Measurements from ENCODE around the gene ROR2. TPM values are rescaled to one million over a fixed set of nuclear protein-coding genes. Genes with fewer than 3 reads are reported as not detected.

The ROR2 gene
- total RNA-seq, 2 donors from 2014 or later = 37.2 to 43.9 TPM

- Histone ChIP-seq H3K9me3 (no peaks in the 10 kb centered on the region), H3K36me3 (no peaks in the 10 kb centered on the region), H3K27me3 (replicated peaks; ENCODE audit: insufficient read depth) (no peaks in the 10 kb centered on the region), H3K4me1 (replicated peaks) (peaks cover 7% of the 10 kb centered on the region), H3K4me3 (no peak overlapping the region), H3K27ac (no peak overlapping the region)
- TF ChIP-seq POLR2AphosphoS5 (IDR thresholded peaks at IDR 0.05) (no peak), POLR2A (IDR thresholded peaks at IDR 0.05) (no peak)
- TF ChIP-seq, protein P1, sequence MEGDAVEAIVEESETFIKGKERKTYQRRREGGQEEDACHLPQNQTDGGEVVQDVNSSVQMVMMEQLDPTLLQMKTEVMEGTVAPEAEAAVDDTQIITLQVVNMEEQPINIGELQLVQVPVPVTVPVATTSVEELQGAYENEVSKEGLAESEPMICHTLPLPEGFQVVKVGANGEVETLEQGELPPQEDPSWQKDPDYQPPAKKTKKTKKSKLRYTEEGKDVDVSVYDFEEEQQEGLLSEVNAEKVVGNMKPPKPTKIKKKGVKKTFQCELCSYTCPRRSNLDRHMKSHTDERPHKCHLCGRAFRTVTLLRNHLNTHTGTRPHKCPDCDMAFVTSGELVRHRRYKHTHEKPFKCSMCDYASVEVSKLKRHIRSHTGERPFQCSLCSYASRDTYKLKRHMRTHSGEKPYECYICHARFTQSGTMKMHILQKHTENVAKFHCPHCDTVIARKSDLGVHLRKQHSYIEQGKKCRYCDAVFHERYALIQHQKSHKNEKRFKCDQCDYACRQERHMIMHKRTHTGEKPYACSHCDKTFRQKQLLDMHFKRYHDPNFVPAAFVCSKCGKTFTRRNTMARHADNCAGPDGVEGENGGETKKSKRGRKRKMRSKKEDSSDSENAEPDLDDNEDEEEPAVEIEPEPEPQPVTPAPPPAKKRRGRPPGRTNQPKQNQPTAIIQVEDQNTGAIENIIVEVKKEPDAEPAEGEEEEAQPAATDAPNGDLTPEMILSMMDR (IDR thresholded peaks at IDR 0.05) = no peak
- DNase-seq (ENCODE audit: low spot score) = no peak
- intact Hi-C loops (cut with DNase I) = loop anchor here (10.0 kb wide), 1 partner anchor 747 kb away; no protein-coding TSS in a partner anchor
- WGBS = 83% methylated on average over 5 of the region's 5 CpGs
These were observed 7.8 kb downstream of the ROR2 start for GRCh38 chr9:91942201-91942600.

DNA sequence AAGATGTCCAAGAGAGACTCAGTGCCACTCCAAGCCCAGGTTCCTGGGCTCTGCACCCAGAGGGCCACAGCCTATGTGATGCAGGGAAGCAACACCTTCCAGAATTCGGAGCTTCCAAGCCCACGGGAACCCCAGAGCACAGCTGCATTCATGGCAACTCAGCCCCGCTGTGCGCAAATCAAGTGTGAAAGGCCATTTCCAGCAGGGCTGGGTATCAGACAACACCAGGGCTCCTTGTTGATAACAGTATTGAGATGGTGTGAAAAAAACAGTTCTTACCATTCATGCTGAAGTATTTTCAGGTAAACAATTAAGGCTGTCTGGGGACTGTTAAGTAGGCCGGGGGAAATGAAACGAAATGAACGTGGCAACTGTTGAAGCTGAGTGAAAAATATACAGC lies 10.1 kb downstream of the ROR2 start:
- no peak for TF ChIP-seq POLR2A (IDR thresholded peaks at IDR 0.05)
- TF ChIP-seq POLR2AphosphoS5 (IDR thresholded peaks at IDR 0.05) = no peak
- TF ChIP-seq, protein P1 (IDR thresholded peaks at IDR 0.05) = no peak
- WGBS = 70% methylated on average over 7 of the region's 7 CpGs
- Histone ChIP-seq H3K4me1 (replicated peaks) (peaks cover 6% of the 10 kb centered on the region), H3K9me3 (no peaks in the 10 kb centered on the region), H3K36me3 (no peaks in the 10 kb centered on the region), H3K4me3 (no peak overlapping the region), H3K27ac (no peak overlapping the region), H3K27me3 (replicated peaks; ENCODE audit: insufficient read depth) (no peaks in the 10 kb centered on the region)
- intact Hi-C loops (cut with DNase I) = loop anchor here (10.0 kb wide), 1 partner anchor 745 kb away; no protein-coding TSS in a partner anchor
- no peak for DNase-seq (ENCODE audit: low spot score)

- TF ChIP-seq, protein P1 (IDR thresholded peaks at IDR 0.05) = no peak
- TF ChIP-seq POLR2AphosphoS5 (IDR thresholded peaks at IDR 0.05) = no peak
- no peak for TF ChIP-seq POLR2A (IDR thresholded peaks at IDR 0.05)
- Histone ChIP-seq H3K36me3 (no peaks in the 10 kb centered on the region), H3K27ac (no peak overlapping the region), H3K27me3 (replicated peaks; ENCODE audit: insufficient read depth) (no peaks in the 10 kb centered on the region), H3K4me1 (replicated peaks) (peaks cover 5% of the 10 kb centered on the region), H3K9me3 (no peaks in the 10 kb centered on the region), H3K4me3 (no peak overlapping the region)
- DNase-seq (ENCODE audit: low spot score) = no peak
- intact Hi-C loops (cut with DNase I) = no loop called here
- 88% methylated on average over 5 of the region's 5 CpGs for WGBS
These were observed 12.3 kb downstream of the ROR2 start for GRCh38 chr9:91937727-91938126.

DNA sequence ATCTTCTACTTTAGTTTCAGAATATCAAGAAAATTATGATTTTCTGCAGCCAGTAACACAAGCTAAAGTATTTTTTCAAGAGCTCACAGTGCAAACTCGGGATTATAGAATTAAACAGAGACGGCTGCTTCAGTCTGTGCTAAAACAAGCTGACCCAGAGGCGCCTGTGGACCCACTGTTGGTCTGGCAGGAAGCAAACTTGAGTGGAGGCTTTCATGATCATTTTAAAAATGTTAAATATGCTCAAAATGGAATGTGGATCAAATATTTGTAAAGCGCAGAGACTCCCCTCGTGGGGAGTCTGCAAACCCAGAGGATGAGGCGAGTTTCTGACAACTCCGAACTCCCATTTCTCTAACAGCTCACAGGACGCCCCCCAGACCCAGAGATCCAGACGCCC lies 13.0 kb downstream of the ROR2 start:
- 81% methylated on average over 9 of the region's 9 CpGs for WGBS
- no peak overlapping the region for H3K4me3 ChIP-seq
- H3K27ac ChIP-seq = no peak overlapping the region
- DNase-seq (ENCODE audit: low spot score) = no peak
- peaks cover 5% of the 10 kb centered on the region for H3K4me1 ChIP-seq (replicated peaks)
- H3K9me3 ChIP-seq = no peaks in the 10 kb centered on the region
- H3K36me3 ChIP-seq = no peaks in the 10 kb centered on the region
- no peaks in the 10 kb centered on the region for H3K27me3 ChIP-seq (replicated peaks; ENCODE audit: insufficient read depth)
- intact Hi-C loops (cut with DNase I) = no loop called here
- TF ChIP-seq POLR2AphosphoS5 (IDR thresholded peaks at IDR 0.05) = no peak
- TF ChIP-seq POLR2A (IDR thresholded peaks at IDR 0.05) = no peak
- TF ChIP-seq, protein P1 (IDR thresholded peaks at IDR 0.05) = no peak

GRCh38 chr9:91935805-91936514 lies 14.1 kb downstream of the ROR2 start:
- DNase-seq (ENCODE audit: low spot score) = no peak
- H3K4me3 ChIP-seq = no peak overlapping the region
- TF ChIP-seq, protein P1 (IDR thresholded peaks at IDR 0.05) = no peak
- TF ChIP-seq POLR2A (IDR thresholded peaks at IDR 0.05) = no peak
- TF ChIP-seq POLR2AphosphoS5 (IDR thresholded peaks at IDR 0.05) = no peak
- no peaks in the 10 kb centered on the region for H3K9me3 ChIP-seq
- WGBS = 81% methylated on average over 13 of the region's 13 CpGs
- no peaks in the 10 kb centered on the region for H3K27me3 ChIP-seq (replicated peaks; ENCODE audit: insufficient read depth)
- intact Hi-C loops (cut with DNase I) = no loop called here
- peak overlapping the region; percentile 7 to 8 for H3K27ac ChIP-seq
- H3K4me1 ChIP-seq (replicated peaks) = peaks cover 5% of the 10 kb centered on the region
- H3K36me3 ChIP-seq = no peaks in the 10 kb centered on the region
